M059J (cell line): ENCODE measurements around the gene EZH1. TPM values are rescaled to one million over a fixed set of nuclear protein-coding genes. Genes with fewer than 3 reads are reported as not detected.

Experiments
- DNase-seq: peaks from one replicate; pipeline ENCODE4 v3.0.0-alpha.2; 2012; ENCODE audit warnings: low read depth
- total RNA-seq: library from RNA; depleted of rRNA; stranded (reverse); fragments of >200 nt; shearing (Covaris generic); gene quantifications from 2 replicates; pipeline ENCODE4 v1.2.3, GENCODE V29; 2014

Gene EZH1
- total RNA-seq, 1 experiment from 2014 or later = 7.8 TPM

DNA sequence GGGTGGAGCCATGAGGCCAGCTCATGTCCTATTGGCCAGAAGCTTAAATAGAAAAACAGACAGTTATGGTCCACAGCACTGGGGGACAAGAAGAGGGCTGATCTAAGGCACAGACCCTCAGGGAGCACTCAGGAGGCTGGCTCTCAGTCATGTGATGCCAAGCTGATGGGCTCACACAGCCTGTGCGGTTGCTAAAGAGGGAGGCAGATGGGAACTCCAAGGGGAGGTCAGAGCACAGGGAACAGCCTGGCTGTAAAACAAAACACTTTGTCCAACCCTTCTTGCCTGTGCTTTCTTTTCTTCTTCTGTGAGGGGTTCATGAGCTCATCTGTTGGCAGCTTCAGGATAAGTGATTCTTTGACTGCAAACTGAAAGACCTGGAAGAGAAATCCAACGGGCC, 35.3 kb downstream of the EZH1 start:
- DNase-seq = no peak

DNA sequence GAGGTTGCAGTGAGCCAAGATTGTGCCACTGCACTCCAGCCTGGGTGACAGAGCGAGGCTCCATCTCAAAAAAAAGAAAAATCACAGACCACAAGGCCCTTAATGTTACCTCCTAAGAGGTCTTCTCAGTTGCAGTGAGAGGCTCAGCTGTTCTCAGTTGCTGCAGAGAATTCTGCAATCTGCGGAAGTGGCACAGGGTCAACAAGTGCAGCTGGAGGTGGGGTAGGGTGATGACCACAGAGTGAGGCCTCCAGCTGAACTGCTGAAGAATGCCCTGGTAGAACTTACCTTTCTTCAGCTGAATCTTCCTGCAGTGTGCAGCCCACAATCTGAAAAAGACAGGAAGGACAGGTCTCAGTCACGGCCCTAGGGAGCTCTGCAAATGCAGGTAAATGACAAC, 36.3 kb downstream of the EZH1 start:
- DNase-seq = no peak

DNA sequence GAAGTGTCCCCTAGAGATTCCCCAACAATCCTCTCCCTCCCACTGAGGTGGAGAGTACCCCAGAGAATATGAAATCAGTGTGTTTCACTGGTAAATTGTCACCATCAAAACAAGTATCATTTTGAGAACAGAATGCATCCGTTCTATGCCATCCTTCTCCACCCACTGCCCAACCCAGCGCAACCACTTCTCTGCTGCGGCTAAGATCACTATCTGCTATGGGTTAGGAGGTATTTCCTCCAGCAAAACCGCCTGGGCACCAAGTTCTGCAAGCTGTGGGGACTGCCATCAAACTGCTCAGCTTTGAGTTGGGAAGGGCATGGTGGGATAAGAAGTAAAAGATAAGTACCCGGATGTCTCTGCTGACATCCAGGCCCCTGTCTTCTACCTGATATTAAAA, 38.1 kb downstream of the EZH1 start:
- DNase-seq = no peak

DNA sequence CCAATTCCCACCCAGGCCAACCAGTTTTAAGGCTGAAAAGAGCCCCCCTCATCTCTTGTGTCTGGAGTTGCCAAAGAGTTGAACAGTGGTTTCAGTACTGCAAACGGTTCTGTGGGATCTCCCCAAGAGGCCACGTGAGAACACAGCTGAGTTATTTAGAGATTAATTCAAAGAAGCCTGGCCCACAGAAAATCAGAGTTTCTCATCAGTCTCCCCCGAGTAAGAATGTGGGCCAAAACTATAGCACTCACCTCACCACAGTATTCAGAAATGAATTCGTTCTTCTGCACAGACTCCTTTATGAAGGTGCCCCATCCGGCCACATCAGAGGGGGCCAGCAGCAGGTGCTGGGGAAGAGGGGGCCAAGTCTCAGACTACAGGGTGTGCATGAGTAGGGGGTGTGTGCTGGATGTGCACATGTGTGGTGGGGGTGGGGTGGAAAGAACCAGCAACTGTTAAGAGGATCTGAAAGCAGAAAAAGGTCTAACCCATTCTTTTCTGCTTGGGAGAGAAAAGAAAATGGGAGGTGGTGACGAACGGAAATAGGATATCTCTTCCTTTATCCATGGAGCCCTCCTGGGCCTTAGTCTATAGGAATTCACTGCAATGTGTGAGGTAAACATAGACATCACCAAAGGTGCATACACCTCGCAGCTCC, 39.9 kb downstream of the EZH1 start:
- no peak for DNase-seq

DNA sequence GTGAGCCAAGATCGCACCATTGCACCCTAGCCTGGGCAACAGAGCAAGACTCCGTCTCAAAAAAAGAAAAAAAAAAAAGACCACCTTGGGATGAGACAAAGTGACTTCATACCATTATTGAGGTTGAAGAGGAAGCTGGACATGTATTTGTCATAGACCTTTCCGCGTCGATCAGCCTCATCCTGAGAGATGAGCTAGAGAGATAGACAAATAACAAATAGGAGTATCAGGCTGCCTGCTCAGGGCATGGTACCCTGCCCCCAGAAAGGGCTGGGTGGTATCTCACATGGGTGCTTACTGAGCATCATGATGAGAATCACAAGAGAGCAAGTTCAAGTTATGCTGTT, 40.4 kb downstream of the EZH1 start:
- DNase-seq = no peak

DNA sequence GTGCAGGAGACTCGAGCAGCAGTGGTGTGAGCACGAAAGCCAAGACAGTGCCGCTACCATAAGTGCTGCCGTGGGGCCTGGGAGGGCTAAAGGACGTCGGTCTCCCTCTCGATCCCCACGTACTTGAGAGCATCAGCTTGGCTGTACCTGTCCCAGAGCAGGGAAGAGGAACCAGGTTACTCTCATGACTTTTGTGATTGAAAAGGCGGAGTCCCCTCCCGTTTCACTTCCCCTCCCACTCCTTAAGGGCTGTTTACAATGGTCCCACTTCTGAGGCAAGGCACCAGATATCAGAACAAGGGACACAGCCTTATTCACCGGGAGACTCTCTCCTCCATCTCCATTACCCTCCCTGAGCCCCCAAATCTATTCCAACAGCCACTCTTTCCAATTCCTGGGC, 42.4 kb downstream of the EZH1 start:
- DNase-seq = no peak

DNA sequence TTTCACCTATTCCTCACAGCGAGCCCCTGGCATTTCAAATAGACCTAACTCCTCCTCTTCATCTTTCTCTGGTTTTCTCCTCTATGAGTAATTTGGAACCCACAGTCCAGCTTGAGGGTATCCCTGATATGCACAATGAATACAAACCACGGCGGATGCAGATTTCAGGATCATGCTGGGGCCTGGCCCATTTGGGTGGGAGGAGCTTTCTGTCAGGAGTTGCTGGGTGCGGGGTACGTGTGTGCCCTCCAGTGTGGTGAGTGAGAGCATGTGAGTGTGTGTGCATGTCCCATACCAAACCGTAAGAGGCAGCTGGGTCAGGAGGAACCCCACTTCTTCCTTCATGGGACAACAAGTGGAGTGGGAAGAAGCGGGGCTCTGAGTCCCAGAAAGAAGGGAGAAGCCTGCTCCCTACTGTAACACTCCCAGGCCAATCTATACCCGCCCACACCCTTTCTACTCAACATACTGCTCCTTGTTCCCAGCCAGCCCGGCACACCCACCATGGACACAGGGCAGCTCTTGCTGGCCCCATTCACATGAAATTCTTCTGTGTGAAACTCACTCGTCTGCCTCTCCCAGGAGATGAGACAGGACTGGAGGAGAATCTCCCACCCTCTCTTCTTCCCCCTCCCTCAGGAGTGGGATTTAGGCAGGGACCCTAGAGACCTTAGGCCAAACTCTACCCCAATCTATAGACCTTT, 44.1 kb downstream of the EZH1 start:
- DNase-seq = no peak

DNA sequence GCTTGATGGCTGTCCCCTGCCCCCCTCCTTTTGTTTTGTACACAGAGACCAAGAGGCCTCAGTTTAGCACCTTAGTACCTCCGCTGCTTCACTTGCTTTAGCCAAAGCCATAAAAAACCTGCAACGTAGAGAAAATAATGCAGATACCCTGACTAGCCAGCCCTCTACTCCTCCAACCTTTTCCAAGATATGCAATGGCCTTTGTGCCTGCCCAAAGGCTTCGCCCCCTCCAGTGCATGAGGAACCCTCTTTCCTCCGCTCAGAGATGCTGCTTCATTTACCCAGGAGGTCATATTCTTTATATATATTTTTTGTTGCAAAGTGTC, 45.5 kb downstream of the EZH1 start:
- no peak for DNase-seq

DNA sequence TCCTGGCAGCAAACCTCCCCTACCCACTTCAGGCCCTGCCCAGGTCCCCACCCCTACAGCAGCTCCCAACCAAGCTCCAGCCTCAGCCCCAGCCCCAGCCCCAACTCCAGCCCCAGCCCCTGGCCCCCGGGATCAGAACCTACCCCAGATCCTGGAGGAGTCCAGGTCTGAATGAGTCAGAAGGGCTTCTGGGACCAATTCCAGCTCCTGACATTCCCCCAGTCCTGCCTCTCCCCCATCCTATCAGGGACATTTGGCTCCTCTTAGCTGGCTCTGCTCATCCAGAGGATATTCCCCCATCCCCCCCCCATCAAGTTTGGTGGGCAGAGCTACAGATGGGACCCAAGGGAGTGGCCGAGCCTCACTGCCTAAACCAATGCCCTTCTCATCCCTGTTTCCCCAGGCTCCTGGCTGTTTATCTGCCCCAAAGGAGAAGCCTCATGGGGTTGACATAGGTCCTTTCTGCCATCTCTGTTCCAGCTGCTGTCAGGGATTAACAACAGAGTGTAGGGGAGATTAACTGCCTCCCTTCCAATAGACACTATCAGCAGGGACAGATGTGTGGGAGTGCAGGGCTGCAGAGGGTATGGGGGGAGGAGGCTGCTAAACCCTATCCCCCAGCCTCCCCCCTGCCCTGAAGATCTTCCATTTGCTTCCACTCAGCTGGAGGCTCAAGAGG, 46.0 kb downstream of the EZH1 start:
- peak; percentile 73 for DNase-seq

DNA sequence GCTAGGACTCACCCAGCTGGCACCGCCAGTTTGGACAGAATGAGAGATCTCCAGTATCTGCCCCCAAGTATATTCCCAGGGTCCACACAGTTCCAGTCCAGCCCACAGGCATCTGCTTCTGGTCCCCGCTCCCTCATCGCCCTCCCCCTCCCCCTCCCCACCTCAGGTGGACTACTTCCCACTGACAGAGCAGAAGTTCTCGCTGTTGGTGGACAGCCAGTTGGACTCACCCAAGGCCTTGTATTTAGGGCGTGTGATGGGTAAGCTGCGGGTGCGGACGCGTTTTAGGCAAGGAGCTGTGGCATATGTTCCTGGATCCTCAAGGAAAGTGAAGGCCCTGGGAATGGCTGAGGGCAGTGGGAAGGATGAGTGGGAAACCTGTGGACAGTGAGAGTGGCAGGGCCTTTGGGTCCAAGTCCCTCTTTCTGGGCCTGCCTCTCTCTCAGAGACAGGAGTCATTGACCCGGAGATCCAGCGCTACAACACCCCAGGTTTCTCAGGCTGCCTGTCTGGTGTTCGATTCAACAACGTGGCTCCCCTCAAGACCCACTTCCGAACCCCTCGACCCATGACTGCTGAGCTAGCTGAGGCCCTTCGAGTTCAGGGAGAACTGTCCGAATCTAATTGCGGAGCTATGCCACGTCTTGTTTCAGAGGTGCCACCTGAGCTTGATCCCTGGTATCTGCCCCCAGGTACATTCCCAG, 47.6 kb downstream of the EZH1 start:
- no peak for DNase-seq

DNA sequence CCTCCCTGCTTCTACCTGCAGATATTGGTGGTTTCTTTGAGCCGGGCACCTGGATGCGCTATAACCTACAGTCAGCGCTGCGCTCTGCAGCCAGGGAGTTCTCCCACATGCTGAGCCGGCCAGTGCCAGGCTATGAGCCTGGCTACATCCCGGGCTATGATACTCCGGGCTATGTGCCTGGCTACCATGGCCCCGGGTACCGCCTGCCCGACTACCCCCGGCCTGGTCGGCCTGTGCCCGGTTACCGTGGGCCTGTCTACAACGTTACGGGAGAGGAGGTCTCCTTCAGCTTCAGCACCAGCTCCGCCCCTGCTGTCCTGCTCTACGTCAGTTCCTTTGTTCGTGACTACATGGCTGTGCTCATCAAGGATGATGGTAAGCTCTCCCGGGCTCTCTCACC, 49.3 kb downstream of the EZH1 start:
- no peak for DNase-seq

DNA sequence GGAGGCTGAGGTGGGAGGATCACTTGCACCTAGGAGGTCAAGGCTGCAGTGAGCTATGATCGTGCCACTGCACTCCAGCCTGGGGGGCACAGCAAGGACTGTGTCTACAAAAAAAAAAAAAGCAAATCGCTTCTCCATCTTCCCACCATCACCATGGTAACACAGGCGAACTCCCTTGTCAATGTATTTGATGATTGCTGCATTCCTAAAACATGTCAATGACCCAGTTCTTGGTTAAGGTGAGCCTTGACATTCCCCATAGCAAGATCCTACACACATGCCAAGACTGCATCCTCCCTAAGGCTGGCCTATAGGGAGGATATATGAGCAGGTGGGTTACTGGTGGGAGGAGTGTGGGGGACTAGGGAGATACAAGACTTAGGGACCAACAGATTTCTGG, 50.3 kb downstream of the EZH1 start:
- no peak for DNase-seq

DNA sequence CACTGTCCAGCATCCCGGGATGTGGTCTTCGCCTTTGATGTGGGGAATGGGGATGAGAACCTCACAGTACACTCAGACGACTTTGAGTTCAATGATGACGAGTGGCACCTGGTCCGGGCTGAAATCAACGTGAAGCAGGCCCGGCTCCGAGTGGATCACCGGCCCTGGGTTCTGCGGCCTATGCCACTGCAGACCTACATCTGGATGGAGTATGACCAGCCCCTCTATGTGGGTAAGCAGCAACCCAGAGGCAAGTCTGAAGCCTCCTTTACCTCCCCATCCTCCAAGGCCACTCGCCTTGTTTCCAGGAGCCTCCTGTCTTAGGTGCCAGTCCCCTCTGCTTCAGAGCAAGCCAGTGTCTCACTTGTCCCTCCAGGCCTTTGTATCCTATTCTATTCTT, 52.4 kb downstream of the EZH1 start:
- DNase-seq = no peak

DNA sequence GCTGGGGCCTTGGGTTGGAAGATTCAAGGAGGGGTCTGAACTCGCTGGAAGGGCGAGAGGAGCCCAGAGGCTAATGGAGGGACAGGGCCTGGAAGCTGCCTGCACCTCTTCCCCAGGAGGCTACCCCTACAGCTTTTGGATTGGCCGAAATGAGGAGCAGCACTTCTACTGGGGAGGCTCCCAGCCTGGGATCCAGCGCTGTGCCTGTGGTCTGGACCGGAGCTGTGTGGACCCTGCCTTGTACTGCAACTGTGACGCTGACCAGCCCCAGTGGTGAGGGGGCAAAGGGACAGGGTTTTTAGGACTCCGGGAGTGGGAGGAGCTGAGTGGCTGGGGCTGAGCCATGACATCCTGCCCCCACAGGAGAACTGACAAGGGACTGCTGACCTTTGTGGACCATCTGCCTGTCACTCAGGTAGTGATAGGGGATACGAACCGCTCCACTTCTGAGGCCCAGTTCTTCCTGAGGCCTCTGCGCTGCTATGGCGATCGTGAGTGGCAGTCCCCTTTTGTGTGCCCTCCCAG, 53.8 kb downstream of the EZH1 start:
- no peak for DNase-seq

DNA sequence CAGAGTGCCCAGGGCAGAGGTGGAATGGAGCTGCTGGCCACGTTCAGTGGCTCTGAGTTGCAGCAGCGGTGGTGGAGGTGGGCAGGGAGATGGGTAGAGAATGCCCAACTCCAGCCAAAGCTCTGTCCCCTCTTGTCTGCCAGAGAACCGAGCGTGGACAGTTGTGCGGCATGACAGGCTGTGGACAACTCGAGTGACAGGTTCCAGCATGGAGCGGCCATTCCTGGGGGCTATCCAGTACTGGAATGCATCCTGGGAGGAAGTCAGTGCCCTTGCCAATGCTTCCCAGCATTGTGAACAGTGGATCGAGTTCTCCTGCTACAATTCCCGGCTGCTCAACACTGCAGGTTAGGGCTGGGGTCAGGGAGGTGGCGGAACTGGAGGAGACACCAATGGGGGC, 54.2 kb downstream of the EZH1 start:
- DNase-seq = no peak

DNA sequence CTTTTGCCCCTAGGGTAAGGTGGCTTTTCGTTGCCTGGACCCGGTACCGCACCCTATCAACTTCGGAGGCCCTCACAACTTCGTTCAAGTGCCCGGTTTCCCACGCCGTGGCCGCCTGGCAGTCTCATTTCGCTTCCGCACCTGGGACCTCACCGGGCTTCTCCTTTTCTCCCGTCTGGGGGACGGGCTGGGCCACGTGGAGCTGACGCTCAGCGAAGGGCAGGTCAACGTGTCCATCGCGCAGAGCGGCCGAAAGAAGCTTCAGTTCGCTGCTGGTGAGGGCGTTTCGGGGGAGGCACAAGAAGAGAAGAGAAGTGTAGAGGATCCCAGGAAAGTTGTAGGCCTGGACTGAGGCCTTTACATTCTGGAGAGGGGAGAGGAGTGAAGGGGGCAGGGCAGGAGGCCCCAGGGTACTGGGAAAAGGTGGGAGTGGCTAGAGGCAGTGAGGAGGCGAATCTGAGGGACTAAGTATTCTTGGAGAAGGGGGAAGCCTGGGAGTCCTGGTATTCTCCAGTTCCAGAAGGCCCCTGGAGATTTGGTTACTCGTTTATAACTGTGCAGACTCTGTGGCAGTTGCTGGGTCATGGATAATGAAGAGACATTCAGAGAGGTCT, 57.0 kb downstream of the EZH1 start:
- no peak for DNase-seq

DNA sequence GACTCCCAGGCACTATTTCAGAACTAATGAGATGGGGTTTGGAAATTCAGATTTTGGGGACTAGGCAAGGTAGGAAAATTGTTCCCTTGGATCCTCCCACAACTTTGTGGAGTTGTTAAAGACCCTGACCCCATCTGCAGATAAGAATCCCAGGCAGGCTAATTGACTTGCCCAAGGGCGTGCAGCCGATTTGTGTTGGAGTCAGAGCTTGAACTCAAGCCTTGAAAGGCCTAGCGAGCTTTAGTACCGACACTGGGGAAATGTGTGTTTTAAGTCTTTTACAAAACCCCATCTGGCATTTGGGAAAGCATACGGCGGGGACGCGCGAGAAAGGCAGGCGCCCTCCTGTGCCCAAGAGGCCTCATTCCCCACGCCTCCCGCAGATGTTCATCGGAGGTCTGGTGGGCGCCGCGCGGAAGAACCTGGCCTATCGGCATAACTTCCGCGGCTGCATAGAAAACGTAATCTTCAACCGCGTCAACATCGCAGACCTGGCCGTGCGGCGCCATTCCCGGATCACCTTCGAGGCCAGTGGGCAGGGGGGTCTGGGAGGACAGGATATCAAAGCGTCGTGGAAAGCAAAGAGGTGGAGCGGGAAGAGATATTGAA, 58.2 kb downstream of the EZH1 start:
- DNase-seq = no peak

DNA sequence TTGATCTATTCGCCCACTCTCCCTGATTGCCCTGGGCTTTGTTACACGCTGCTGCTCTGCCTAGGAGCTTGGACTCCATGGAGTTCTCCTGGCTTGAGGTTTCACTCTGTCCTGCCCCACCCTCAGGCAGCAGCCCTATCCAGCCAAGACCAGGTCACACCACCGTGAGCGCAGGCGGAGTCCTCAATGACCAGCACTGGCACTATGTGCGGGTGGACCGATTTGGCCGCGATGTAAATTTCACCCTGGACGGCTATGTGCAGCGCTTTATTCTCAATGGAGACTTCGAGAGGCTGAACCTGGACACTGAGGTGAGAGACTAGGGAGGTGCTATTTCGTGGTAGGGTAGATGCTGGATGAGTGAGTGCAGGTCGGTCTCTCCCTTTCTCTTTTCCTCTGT, 59.0 kb downstream of the EZH1 start:
- no peak for DNase-seq

DNA sequence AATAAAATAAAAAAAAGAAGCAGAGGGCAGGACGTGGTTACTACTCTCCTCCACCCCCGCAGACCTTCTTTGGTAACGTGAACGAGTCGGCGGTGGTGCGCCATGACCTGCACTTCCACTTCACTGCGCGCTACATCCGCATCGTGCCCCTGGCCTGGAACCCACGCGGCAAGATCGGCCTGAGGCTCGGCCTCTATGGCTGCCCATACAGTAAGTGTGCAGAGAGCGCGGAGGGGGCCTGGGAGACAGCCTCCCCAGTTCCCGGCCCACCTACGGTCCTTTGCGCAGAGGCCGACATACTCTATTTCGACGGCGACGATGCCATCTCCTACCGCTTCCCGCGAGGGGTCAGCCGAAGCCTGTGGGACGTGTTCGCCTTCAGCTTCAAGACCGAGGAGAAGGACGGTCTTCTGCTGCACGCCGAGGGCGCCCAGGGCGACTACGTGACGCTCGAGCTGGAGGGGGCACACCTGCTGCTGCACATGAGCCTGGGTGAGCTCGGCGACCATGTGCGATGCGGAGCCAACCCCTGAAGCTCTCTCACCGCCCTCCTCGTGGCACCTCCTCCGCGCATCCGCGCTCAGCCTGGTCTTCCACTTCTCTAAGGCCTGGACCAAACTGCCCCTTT, 59.8 kb downstream of the EZH1 start:
- no peak for DNase-seq

DNA sequence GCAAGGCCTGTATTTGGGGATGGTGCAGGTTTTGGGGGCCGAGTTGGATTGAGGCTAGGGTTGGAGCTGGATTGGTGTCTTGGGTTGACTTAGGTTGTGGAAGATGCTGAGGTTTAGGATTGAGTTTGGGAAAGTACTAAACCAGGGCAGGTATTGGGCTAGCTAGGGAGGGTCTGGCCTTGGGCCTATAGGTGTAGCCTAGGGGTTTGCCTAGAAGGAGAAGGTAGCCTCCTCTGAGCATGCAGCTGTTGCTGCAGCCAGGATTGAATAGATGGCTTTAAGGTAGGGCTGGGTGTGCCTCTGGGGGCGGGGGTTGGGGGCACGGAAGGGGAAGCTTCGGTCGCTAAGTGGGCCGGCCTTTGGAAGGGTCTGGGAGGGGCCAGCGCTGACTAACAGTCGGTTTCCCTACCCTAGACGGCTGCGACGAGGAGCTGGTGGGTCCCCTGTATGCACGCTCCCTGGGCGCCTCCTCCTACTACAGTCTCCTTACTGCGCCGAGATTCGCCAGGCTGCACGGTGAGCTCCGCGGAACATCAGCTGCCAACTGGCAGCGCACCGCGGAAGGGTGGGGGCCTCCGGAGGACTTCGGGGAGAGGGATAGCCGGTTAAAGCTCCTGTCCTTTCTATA, 61.3 kb downstream of the EZH1 start:
- DNase-seq = no peak
